Omental fat pad (tissue), 4 donors: Measurements from ENCODE around the gene PRR14. TPM values are rescaled to one million over a fixed set of nuclear protein-coding genes. Genes with fewer than 3 reads are reported as not detected.

Source experiments
- ATAC-seq: fragments of 150-250 bp; one replicate; pipeline ENCODE4 v1.9.1; 2016; ENCODE audit warnings: mild to moderate bottlenecking, moderate library complexity; ENCODE audit not compliant: low FRiP score
- DNase-seq: peaks from one replicate; pipeline ENCODE4 v3.0.0-alpha.2; 2019; ENCODE audit warnings: low spot score
- CTCF ChIP-seq, 3 donors: fragments of 450-650 bp; IDR thresholded peaks; one replicate each; pipeline ENCODE4 v1.5.1; 2016 to 2017; ENCODE audit warnings: antibody characterized with exemption in 3 of 3, mild to moderate bottlenecking in 3 of 3, moderate library complexity in 2 of 3
- total RNA-seq, 4 donors: library from RNA; depleted of rRNA; stranded (reverse); fragments of >200 nt; gene quantifications; one replicate each; pipeline ENCODE4 v1.1.0, GENCODE V29; 2016

PRR14 gene
- total RNA-seq, 4 donors from 2014 or later, result 12.7 to 50.4 (median 17.6) TPM

- no peak for TF ChIP-seq CTCF (IDR thresholded peaks at IDR 0.05)
- ATAC-seq, result no peak
- DNase-seq, result no peak
Measured at GRCh38 chr16:30659507-30660423, 9.0 kb downstream of the PRR14 start.

DNA sequence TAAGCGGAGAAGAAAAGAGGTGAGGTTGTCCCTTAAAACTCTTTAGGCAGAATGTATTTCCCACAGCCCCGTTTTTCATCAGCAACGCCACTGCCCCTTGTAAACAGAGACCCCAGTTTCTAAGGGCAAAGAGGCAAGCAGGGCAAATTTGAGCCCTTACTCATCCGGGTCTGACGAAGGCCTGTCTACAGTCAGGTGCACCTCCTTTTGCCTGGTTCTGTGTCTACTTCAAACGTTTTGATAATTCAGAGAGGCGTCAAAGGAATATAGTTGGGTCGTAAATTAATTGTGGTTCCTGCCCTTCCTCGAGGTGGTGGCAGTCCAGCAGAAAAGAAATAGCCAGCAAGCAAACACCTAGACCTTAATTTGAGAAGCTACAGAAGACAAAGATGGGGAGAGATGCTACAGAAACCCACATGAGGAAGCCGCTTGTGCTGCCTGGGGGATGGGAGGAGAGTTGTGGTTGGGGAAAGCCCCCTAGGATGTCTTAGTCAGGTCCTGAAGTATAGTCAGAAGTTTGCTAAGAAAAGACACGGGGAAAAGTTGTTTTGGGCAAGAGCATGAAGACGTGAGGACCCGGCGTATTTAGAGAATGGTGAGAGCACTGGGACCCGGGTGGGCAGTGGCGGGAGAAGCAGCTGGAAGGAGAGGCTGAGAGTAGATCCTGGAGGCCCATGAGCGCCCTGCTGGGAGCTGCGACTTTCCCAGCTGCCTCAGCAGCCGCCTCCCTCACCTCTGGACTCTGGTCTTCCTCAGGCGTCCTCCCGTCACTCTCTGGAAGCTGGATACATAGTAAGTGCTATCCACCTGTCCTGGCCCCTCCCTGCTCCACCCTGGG, 9.9 kb downstream of the PRR14 start:
- ATAC-seq (no peak), DNase-seq (no peak)
- no peak for TF ChIP-seq CTCF (IDR thresholded peaks at IDR 0.05)

DNA sequence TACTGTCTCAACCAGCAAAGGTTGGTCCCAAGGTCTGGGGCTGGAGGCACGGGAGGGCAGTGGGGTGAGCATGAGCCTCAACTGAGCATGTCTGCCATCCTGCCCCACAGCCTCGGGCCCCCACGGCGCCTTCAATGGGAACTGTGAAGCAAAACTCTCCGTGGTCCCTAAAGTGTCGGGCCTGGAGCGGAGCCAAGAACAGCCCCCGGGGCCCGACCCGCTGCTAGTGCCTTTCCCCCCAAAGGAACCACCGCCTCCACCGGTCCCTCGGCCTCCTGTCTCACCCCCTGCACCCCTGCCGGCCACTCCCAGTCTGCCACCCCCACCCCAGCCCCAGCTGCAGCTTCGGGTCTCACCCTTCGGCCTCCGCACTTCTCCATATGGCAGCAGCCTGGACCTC, 11.7 kb downstream of the PRR14 start:
- no peak for ATAC-seq
- TF ChIP-seq CTCF (IDR thresholded peaks at IDR 0.05), result no peak
- DNase-seq, result no peak

GRCh38 chr16:30663038-30663437, 12.3 kb downstream of the PRR14 start:
- ATAC-seq, result no peak
- no peak for DNase-seq
- TF ChIP-seq CTCF (IDR thresholded peaks at IDR 0.05), result no peak

GRCh38 chr16:30663820-30664219, 13.1 kb downstream of the PRR14 start:
- ATAC-seq (no peak), DNase-seq (no peak)
- no peak for TF ChIP-seq CTCF (IDR thresholded peaks at IDR 0.05)

GRCh38 chr16:30664616-30665109, 13.9 kb downstream of the PRR14 start:
- no peak for ATAC-seq
- no peak for TF ChIP-seq CTCF (IDR thresholded peaks at IDR 0.05)

More at GRCh38 chr16:30664616-30665109, 13.9 kb downstream of the PRR14 start:
- DNase-seq, result no peak
